NCI-H526 (cell line): ENCODE measurements around the gene APOM.

ENCODE experiments used
- DNase-seq, 2 experiments: peaks; one replicate each; lab custom pipeline; 2025; lab: John Stamatoyannopoulos, UW

APOM gene

DNA sequence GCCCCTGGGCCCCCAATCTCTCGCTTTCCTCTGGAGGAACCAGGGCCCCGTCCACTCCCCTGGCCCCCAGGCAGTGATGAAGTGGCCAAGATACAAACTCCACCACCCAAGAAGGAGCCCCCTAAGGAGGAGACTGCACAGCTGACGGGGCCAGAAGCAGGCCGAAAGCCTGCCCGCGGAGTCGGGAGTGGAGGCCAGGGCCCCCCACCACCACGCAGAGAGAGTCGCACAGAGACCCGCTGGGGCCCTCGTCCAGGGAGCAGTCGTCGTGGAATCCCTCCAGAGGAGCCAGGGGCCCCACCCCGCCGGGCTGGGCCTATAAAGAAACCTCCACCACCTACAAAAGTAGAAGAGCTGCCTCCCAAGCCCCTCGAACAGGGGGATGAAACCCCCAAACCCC is 24.5 kb upstream of the APOM start:
- no peak for DNase-seq

- no peak for DNase-seq
These were observed 23.9 kb upstream of the APOM start for GRCh38 chr6:31631681-31632278.

DNA sequence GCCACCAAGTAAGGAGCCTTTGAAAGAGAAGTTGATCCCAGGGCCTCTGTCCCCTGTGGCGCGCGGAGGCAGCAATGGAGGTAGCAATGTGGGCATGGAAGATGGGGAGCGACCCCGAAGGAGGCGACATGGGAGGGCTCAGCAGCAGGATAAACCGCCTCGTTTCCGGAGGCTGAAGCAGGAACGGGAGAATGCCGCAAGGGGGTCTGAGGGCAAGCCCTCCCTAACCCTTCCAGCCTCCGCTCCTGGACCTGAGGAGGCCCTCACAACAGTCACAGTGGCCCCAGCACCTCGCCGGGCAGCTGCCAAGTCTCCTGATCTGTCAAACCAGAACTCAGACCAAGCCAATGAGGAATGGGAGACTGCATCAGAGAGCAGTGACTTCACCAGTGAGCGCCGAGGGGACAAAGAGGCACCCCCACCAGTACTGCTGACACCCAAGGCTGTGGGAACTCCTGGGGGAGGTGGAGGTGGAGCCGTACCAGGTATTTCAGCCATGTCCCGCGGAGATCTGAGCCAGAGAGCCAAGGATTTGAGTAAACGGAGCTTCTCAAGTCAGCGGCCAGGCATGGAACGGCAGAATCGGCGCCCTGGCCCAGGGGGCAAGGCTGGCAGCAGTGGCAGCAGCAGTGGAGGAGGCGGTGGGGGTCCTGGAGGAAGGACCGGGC is 23.3 kb upstream of the APOM start:
- no peak for DNase-seq

- DNase-seq: no peak
These were observed 22.2 kb upstream of the APOM start for GRCh38 chr6:31633447-31633846.

GRCh38 chr6:31634131-31634530 is 21.6 kb upstream of the APOM start:
- DNase-seq: no peak

GRCh38 chr6:31634969-31635575 is 20.6 kb upstream of the APOM start:
- no peak for DNase-seq

GRCh38 chr6:31636698-31637596 is 18.7 kb upstream of the APOM start:
- DNase-seq: no peak

DNA sequence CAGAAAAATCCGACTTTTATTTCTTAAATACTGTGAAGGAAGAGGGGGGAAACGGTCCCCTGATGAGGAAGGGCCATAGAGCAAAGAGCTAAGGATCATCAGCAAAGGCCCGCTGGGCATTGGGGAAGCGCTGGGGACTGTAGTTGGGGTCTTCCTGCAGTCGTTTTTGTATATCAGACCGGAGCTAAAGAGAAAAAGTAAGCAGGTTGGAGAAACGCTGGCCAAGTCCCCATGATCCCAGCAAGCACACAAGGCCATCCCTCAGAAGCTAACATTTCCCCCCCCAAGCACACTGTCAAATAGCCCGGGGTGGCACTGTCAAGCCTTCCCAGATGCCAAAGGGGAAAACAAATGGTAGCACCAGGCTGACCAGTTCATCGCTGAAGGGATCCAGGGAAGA is 16.7 kb upstream of the APOM start:
- DNase-seq: no peak

DNA sequence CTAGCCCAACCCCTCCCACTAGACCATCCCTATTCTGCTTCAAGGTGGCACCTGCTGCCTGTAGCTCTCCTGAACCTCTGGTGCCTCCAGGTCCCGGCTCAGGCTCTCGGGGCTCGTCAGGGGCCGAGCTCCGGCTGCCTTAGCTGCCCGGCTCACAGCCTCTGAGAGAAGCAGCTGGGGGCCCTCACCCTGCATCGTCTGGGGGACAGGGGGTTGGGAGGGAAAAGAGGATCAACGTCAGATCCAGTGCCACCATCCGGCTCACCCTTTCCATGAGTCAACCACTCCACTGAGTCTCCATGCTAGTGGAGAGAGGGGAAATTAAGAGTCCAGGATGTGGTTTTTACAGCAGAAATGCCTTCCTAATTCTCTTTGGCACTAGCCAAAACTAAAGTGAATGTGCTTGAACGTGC is 16.2 kb upstream of the APOM start:
- DNase-seq: no peak

DNA sequence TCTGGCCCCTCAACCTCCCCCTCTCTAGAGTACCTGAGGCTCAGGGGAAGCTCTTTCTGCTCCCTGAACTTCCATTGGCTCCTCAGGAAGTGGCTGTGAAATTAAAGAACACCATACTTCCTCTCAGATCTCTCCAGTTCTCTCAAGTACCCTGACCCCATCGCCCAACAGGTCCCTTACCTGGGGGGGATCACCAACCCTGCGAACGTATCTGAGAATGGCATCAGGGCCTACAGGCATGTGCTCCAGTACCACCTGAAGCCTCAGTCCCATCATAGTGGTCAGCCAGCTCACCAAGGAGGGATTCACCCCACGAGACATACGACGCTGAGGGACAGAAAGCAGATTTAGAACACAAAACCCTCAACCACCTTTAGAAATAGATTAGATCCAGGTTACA is 15.1 kb upstream of the APOM start:
- no peak for DNase-seq

- no peak for DNase-seq
These were observed 14.3 kb upstream of the APOM start for GRCh38 chr6:31641370-31641769.

GRCh38 chr6:31642798-31643570 is 12.7 kb upstream of the APOM start:
- no peak for DNase-seq

DNA sequence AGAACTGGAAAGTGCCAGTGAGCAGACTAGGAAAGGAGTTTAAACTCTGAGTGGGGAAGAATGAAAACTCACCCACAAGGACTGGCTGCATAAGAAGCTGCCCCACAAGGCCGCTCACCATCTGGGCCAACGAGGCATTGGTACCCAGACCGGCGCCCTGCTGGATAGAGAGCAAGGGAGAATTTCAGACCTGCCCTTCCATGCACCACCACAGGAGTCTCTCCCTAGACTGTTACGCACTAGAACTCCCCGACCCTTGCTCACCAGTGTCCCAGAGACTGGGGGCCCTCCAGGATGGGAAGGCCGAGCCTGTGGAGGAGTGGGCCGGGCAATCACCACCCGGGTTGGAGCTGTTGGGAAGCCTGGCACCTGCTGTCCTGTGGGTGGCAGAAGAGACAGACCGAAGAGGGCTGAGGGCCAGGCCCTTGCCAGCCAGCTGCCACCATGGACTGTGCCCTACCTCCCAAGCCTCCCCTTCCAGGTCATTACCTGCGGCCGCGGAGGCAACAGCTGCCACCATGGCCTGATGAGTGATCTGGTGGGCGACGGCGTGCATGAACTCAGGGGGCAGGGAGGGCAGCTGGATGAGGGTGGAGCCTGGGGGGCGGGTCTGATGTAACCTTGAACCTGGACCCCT is 11.8 kb upstream of the APOM start:
- DNase-seq: no peak

GRCh38 chr6:31645325-31645724 is 10.4 kb upstream of the APOM start:
- no peak for DNase-seq

DNA sequence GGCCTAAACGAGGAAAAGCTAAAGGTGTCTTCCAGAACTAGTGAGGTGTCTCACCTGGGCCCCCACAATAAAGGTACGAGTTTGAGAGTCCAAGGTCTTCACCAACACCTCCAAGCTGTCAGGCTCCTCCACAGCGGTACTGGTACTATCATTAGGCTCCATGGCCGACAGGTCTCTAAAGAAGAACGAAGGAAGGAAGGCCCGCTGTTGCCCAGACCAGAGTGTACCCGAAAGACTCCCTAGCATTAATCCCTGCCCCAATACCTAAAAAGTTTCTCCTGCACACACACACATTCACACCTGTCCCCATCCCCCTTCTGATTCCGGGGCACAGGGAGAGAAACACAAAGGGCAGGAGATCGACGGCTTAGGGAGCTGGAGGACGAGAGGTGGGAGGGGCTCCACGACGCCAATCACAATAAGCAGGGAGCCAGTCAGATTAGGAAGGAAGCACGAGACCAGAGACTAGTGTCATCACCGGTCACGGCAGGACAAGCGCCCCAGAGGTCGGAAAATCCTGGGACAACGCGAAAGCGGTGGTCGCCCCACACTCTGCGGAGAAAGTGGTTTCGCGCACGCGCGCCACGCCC is 4.0 kb upstream of the APOM start:
- DNase-seq: peak in 1 of 2 experiments; percentile 79

DNA sequence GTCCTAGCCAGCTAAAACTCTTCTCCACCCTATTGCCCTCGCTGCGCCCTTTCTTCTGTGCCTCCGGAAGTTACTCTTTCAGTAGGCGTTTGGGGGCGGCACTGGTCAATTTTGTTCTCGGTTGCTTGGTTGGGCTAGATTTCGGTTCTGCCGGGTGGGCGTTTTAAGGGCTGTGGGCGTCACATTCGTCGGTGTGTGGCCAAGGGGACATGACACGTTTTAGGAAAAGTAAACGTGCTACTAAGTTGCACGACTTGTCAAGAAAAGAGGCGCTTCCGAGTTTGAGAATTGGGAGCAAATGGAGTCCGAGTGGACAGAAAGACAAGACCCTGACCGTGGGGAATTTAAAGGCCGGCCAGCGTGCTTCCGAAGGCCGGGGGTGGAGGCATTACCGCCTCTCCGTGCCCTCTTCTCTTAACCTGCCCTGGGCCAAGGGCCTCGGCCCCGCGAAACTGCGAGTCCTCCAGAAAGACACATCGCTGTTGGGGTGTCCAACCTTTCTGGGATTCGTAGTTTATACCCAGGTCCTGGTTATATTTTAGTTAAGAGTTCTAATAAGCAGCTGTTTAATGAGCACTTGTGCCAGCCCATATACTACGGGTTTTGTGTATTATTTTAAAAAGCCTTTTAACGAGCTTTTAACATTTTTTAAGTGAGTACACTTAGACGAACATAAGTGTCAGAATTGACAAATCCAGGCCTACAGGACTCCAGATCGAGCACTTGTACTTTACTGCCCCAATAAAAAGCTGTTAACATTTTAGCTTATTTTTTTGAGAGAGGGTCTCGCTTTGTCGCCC is 2.6 kb upstream of the APOM start:
- peak; percentile 94 to 97 for DNase-seq

DNA sequence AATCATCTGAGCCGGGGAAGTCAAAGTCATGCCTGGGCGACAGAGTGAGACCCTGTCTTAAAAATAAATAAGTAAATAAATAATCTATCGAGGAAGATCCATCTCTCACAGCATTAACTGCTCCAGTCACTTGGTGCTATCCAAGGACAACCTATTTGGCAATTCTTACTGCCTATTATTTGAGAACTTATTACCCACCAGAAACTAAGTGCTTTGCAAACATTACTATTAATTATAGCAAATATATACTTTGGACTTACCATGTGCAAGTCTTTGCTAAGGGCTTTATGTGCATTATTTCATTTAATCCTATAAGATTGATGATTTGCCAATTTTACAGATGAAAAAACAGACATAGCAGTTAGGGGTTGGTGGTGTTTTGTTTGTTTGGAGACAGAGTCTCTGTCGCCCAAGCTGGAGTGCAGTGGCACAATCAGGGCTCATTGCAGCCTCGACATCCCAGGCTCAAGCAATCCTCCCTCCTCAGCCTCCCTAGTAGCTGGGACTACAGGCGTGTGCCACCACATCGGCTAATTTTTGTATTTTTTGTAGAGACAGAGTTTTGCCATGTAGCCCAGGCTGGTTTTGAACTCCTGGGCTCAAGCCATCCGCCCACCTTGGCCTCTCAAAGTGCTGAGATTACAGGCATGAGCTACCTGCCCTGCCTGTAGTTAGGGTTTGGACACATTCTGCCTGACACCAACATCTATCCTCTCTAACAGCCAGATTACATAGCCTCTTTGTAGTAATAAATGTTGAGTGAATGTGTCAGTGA is 933 bp upstream of the APOM start:
- no peak for DNase-seq

GRCh38 chr6:31657406-31658157 is 1.9 kb downstream of the APOM start:
- no peak for DNase-seq
